IMR-90 (cell line): Measurements from ENCODE around the gene LACC1.

Experiments used
- MAFK ChIP-seq: IDR thresholded peaks from 2 replicates; pipeline ENCODE4 v1.6.1; 2012; ENCODE audit warnings: low read depth, low read length, improper control_type of control experiment
- NFE2L2 ChIP-seq: fragments of 150-350 bp; IDR thresholded peaks from 2 replicates; pipeline ENCODE4 v1.6.1; 2016; ENCODE audit warnings: low read depth, mild to moderate bottlenecking, low read length
- POLR2A ChIP-seq: IDR thresholded peaks from 2 replicates; pipeline ENCODE4 v1.6.1; 2012; ENCODE audit warnings: mild to moderate bottlenecking, low read depth, low read length
- RAD21 ChIP-seq: IDR thresholded peaks from 2 replicates; pipeline ENCODE4 v1.6.1; 2012; ENCODE audit warnings: low read length, improper control_type of control experiment
- RCOR1 ChIP-seq: IDR thresholded peaks from 2 replicates; pipeline ENCODE4 v1.6.1; 2012; ENCODE audit warnings: mild to moderate bottlenecking, low read length, improper control_type of control experiment; ENCODE audit not compliant: insufficient replicate concordance
- RFX5 ChIP-seq: IDR thresholded peaks from 2 replicates; pipeline ENCODE4 v1.8.0; 2012; ENCODE audit warnings: low read depth, mild to moderate bottlenecking, low read length, moderate library complexity
- TF ChIP-seq, protein P1 (sequence below): fragments of 150-350 bp; IDR thresholded peaks from 2 replicates; pipeline ENCODE4 v1.6.1; 2017; ENCODE audit warnings: mild to moderate bottlenecking, antibody characterized with exemption, low read length, low read depth
- TF ChIP-seq, protein P2 (sequence below): conservative IDR thresholded peaks from 2 replicates; pipeline ENCODE4 v1.5.1; 2012; ENCODE audit warnings: mild to moderate bottlenecking, low read depth, low read length, improper control_type of control experiment
- TF ChIP-seq, protein P3 (sequence below): fragments of 150-350 bp; IDR thresholded peaks from 2 replicates; pipeline ENCODE4 v1.6.1; 2016; ENCODE audit warnings: low read depth, mild to moderate bottlenecking, low read length, moderate library complexity, borderline replicate concordance

DNA sequence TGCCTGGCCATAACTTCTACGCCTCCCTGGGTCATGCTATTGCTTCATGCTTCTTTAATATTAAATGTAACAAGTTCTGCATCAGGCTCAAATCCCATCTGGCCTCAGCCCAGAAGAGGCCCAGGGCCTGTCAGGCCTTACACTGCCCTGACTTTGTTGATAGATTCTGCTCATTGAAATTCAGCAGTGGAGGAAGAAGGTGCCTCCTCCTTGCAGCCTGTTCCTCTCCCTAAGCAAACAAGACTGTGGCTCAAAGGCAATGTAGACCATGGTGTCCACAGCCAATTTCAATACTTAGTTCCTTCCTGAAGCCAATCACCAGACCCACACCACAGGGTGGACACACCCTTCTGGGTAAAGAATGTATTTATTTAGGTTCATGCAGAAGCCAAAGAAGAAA lies 59.4 kb downstream of the LACC1 start:
- TF ChIP-seq, protein P1, sequence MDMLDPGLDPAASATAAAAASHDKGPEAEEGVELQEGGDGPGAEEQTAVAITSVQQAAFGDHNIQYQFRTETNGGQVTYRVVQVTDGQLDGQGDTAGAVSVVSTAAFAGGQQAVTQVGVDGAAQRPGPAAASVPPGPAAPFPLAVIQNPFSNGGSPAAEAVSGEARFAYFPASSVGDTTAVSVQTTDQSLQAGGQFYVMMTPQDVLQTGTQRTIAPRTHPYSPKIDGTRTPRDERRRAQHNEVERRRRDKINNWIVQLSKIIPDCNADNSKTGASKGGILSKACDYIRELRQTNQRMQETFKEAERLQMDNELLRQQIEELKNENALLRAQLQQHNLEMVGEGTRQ: no peak
- no peak for TF ChIP-seq RCOR1
- TF ChIP-seq POLR2A: no peak
- TF ChIP-seq, protein P2, sequence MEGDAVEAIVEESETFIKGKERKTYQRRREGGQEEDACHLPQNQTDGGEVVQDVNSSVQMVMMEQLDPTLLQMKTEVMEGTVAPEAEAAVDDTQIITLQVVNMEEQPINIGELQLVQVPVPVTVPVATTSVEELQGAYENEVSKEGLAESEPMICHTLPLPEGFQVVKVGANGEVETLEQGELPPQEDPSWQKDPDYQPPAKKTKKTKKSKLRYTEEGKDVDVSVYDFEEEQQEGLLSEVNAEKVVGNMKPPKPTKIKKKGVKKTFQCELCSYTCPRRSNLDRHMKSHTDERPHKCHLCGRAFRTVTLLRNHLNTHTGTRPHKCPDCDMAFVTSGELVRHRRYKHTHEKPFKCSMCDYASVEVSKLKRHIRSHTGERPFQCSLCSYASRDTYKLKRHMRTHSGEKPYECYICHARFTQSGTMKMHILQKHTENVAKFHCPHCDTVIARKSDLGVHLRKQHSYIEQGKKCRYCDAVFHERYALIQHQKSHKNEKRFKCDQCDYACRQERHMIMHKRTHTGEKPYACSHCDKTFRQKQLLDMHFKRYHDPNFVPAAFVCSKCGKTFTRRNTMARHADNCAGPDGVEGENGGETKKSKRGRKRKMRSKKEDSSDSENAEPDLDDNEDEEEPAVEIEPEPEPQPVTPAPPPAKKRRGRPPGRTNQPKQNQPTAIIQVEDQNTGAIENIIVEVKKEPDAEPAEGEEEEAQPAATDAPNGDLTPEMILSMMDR: no peak
- TF ChIP-seq NFE2L2: no peak
- no peak for TF ChIP-seq RFX5
- TF ChIP-seq, protein P3, sequence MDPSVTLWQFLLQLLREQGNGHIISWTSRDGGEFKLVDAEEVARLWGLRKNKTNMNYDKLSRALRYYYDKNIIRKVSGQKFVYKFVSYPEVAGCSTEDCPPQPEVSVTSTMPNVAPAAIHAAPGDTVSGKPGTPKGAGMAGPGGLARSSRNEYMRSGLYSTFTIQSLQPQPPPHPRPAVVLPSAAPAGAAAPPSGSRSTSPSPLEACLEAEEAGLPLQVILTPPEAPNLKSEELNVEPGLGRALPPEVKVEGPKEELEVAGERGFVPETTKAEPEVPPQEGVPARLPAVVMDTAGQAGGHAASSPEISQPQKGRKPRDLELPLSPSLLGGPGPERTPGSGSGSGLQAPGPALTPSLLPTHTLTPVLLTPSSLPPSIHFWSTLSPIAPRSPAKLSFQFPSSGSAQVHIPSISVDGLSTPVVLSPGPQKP: no peak
- no peak for TF ChIP-seq RAD21
- no peak for TF ChIP-seq MAFK
